Measurements from ENCODE around the gene SOX4.

SOX4 gene

DNA sequence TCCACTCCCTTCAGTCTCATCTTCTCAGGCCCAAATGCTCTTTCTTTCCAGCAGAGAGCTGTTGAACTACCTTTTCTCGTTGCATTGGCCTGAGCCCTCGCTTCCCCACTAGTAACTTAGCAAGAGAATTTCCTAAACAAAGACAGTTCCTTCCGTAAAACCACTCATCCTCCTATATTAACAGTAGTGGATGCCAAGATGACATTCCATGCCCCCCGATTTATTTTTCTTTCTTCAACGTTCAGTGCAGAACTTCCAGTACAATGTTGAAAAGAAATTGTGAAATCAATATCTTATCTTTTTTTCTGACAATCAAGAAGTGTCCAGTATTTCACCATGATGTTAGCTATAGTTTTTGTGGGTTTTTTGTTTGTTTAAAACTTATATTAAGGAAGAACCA lies 45.8 kb downstream of the SOX4 start (continued):
- TF ChIP-seq KLF16 (tag by site-specific recombination; IDR thresholded peaks at IDR 0.05) (no peak), REPIN1 (tag by site-specific recombination; IDR thresholded peaks at IDR 0.05; ENCODE audit: low read depth) (no peak), ZXDB (tag by site-specific recombination; IDR thresholded peaks at IDR 0.05) (no peak), OSR2 (tag by site-specific recombination; IDR thresholded peaks at IDR 0.05) (no peak)
- TF ChIP-seq, protein P1, sequence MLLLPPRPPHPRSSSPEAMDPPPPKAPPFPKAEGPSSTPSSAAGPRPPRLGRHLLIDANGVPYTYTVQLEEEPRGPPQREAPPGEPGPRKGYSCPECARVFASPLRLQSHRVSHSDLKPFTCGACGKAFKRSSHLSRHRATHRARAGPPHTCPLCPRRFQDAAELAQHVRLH (tag by site-specific recombination; IDR thresholded peaks at IDR 0.05) = no peak
- TF ChIP-seq, protein P2, sequence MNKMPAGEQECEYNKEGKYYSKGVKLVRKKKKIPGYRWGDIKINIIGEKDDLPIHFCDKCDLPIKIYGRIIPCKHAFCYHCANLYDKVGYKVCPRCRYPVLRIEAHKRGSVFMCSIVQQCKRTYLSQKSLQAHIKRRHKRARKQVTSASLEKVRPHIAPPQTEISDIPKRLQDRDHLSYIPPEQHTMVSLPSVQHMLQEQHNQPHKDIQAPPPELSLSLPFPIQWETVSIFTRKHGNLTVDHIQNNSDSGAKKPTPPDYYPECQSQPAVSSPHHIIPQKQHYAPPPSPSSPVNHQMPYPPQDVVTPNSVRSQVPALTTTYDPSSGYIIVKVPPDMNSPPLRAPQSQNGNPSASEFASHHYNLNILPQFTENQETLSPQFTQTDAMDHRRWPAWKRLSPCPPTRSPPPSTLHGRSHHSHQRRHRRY (tag by site-specific recombination; IDR thresholded peaks at IDR 0.05) = no peak
- TF ChIP-seq, protein P3, sequence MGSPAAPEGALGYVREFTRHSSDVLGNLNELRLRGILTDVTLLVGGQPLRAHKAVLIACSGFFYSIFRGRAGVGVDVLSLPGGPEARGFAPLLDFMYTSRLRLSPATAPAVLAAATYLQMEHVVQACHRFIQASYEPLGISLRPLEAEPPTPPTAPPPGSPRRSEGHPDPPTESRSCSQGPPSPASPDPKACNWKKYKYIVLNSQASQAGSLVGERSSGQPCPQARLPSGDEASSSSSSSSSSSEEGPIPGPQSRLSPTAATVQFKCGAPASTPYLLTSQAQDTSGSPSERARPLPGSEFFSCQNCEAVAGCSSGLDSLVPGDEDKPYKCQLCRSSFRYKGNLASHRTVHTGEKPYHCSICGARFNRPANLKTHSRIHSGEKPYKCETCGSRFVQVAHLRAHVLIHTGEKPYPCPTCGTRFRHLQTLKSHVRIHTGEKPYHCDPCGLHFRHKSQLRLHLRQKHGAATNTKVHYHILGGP (tag by site-specific recombination; IDR thresholded peaks at IDR 0.05) = no peak
